A549 (cell line): ENCODE measurements around the gene CCND1.

ENCODE experiments used
- EP300 ChIP-seq, 2 experiments: fragments of >200 bp; sonication (Bioruptor Twin); formaldehyde crosslinking; IDR thresholded peaks; 2 replicates in 1 of 2; 3 replicates in 1 of 2; pipeline ENCODE4 v1.6.1; 2016 to 2017
- RAD21 ChIP-seq, 2 experiments: fragments of >200 bp in 1 of 2; sonication (Bioruptor Twin) in 1 of 2; formaldehyde crosslinking in 1 of 2; IDR thresholded peaks in 1 of 2; conservative IDR thresholded peaks in 1 of 2; 2 replicates in 1 of 2; 3 replicates in 1 of 2; pipeline ENCODE4 v1.6.1; 2012 to 2018; ENCODE audit warnings: inconsistent platforms in 1 of 2
- SMC3 ChIP-seq: fragments of >200 bp; sonication (Bioruptor Twin); formaldehyde crosslinking; IDR thresholded peaks from 3 replicates; pipeline ENCODE4 v1.6.1; 2018; ENCODE audit warnings: inconsistent platforms

DNA sequence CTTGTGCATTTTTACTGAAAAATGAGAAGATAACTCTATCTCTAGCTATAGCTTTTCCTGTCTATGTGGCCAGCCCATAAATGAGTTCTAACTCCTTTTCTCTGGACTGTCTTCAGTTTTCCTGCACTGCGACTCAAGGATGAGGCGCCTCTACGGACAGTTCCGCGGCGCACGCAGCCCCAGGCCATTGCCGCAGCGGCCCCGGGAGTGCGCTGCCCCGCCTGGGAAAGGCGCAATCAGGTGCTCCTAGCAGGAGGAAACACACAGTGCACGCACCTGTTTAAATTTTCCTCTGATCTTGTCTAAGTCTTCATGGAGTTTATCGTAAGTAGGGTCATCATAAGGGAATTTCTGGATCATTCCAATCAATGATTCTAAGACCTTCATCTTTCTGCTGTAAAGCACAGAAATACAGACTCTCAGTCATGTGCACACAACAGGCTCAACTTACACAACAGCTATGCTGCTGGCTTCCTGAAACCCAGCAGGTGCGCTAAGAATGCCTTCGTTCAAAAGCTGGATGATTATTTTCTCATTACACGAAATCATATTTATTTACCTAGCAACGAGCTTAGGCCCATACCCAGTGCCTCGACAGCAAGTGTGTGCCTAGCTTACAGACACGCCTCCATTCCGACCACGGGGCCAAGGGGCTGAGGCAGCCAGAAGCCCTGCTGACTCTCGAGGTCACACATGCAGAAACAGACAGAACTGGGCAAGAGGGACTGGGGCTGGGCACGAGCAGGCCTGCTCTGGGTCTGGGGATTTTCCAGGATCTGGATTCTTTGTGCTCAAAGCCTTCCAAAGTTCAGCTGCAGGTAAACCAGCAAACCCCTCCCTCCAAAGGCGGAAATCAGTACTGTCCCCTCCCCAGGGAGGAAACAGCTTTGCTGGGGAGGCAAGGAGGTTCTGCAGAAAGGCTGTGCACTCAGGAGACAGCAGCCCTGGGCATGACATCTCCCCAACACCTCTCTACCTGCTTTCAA lies 27.0 kb downstream of the CCND1 start:
- no peak for TF ChIP-seq EP300 (IDR thresholded peaks at IDR 0.05)
- TF ChIP-seq RAD21 (conservative IDR thresholded peaks at IDR 0.05 in 1 of 2, IDR thresholded peaks at IDR 0.05 in 1 of 2): no peak
- TF ChIP-seq SMC3: no peak
